GM10847 (cell line): ENCODE measurements around the gene RBFOX2.

Experiments used
- POLR2A ChIP-seq: IDR thresholded peaks from 2 replicates; pipeline ENCODE4 v1.6.1; 2011; ENCODE audit not compliant: insufficient read length; ENCODE audit errors: extremely low read depth

Gene RBFOX2

DNA sequence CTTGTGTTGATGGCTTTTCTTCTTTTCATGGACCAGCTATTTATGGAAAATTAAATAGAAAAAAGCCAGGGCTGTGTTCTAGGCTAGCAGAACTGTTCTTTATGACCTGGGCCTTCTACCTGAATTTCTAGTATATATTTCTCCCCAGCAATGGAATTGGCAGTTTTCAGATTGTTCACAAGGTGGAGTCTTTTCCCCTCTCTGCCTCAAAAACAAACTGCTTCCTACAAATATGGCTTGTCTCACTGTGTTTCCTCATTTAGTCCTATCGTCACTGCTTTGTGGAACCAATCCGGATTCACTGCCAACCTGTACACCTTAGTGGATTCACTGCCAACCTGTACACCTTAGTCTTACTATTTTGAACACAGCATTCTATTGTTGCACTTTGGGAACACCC is 316.0 kb downstream of the RBFOX2 start:
- TF ChIP-seq POLR2A = no peak

DNA sequence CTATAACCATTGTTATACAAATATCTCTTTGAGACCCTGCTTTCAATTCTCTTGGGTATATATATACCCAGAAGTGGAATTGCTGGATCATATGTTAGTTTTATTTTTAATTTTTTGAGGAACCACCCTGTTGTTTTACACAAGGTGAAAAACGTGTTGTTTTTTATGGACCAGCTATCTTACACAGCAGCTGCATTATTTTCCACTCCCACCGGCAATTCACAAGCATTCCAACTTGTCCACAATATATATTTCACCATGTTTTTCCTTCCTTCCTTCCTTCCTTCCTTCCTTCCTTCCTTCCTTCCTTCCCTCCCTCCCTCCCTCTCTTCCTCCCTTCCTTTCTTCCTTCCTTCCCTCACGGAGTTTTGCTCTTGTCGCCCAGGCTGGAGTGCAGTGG is 317.3 kb downstream of the RBFOX2 start:
- TF ChIP-seq POLR2A = no peak

DNA sequence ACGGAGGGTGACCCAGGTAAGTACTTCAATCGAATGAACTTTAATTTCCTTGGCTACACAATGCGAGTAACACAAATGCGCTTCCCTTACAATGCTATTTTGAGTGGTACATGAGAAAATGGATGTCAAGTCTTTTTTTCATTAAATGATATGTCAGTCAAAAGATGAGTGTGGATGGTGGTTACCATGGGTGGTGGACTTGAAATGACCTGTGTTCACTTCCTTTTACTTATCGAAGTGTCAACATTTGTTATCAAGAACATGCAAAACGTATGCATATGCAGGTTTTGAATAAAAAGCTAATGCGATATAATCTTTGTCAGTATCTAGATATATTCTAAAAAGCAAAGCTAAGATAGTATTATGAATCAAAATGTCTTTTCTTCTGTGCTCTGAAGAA is 319.7 kb downstream of the RBFOX2 start:
- no peak for TF ChIP-seq POLR2A

DNA sequence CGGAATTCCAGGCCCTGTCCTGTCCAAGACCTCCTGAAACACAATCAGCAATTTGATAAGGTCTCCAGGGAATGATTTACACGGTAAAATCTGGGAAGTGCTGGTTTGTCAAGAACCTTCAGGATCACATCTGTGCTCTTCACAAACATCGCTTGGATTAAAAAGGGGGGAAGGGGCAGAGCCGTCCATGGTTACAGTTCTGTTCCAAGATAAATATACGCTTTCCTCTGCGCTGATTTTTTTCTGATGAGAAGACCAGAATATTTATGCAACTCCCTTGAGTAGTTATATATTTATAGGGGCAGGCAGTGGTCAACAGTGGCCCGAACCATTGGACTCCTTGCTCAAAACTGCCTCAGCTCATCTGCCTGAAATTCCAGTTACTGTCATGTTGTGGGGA is 320.2 kb downstream of the RBFOX2 start:
- no peak for TF ChIP-seq POLR2A

DNA sequence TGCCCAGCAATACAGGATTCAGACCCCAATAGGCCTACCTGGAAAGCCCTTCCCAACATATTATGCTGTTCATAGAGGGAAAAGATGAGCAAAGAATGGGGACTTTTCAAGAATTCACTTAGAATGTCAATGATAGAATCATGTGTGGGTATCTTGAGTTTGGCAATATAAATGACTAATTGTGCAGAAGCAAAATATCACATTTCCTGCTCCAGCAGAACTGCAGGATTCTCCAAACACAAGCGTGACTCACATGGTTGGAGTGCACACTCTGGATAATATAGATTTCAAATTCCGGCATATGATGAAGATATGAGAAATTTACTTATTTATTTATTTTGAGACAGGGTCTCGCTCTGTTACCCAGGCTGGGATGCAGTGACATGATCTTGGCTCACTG is 323.5 kb downstream of the RBFOX2 start:
- TF ChIP-seq POLR2A = no peak

DNA sequence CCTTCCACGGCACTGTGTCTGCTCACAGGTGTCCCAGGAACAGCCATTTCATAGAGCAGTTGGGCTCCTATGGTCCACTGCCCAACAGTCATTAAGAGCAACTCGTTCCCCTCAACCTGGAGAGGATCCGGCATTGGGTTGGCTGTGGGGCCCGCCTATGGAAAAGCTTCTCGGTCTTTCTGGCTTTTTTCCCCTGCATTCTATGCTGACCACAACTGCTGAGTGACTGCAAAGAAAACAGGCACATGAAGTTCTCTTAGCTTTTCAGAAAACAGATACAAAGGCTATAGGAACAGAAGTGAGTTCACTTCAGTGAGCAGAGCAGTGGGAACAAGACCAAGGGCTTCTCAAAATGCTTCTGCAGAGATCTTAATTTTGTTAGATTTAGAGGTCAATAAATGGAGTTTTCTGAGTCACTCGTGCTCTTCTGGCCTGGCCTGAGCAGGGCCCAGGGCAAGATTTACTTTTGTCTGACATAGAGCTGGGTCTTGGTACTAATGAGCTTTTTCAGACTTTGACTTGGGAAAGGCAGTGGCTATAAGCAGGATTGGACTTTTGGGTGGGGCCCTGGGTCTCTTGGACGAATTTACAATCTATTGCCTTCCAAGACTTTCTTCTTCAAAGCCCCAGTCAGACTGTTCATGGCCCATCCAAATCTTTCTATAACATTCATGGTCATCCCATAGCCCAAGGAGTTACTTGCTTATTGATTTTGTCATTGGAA is 324.6 kb downstream of the RBFOX2 start:
- no peak for TF ChIP-seq POLR2A

DNA sequence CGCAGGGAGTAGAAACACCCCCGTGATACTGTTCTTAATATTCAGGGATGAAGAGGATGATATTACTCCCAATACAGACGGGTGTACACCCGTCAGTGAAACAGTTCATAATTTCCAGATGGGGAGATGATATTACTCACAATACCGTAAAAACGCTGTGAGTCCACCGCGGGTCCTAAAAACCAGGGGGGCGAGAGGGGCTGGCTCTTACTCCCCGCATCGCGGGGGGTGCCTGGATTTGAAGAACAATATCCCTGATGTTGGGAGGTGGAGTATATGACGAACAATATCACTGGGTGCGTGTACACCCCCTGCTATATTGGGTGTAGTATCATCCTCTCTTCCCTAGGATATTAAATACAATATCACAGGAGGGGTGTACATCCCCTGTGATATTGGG is 331.5 kb downstream of the RBFOX2 start:
- TF ChIP-seq POLR2A = no peak

DNA sequence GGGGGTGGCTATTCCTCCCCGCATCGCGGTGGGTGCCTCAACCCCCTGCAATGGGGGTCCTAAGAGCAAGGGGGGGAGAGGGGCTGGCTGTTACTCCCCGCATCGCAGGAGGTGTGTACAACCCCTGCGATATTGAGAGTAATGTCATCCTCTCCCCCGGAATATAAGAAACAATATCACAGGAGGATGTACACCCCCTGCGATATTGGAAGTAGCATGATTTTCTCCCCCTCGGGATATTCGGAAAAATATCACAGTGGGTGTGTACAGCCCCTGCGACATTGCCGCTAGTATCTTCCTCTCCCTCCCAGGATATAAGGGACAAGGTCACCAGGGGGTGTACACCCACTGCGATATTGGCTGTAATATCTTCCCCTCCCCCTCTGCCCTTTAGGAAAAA is 333.4 kb downstream of the RBFOX2 start:
- no peak for TF ChIP-seq POLR2A

DNA sequence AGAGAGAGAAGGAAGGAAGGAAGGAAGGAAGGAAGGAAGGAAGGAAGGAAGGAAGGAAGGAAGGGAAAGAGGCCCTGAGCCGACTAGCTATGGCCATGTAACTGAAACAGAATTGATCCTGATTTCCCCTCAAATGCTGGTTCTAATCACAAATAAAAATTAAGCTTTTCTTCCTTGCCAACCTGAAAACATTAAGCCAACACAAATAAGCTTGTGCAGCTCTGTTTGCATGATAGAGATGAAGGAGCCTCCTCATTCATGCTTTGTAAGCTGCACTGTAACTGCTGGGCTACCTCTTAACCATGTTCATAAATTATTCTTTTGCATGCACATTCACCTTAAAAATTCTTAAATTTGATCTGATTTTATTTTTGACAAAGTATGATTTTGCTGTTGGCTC is 338.6 kb downstream of the RBFOX2 start:
- TF ChIP-seq POLR2A = no peak

DNA sequence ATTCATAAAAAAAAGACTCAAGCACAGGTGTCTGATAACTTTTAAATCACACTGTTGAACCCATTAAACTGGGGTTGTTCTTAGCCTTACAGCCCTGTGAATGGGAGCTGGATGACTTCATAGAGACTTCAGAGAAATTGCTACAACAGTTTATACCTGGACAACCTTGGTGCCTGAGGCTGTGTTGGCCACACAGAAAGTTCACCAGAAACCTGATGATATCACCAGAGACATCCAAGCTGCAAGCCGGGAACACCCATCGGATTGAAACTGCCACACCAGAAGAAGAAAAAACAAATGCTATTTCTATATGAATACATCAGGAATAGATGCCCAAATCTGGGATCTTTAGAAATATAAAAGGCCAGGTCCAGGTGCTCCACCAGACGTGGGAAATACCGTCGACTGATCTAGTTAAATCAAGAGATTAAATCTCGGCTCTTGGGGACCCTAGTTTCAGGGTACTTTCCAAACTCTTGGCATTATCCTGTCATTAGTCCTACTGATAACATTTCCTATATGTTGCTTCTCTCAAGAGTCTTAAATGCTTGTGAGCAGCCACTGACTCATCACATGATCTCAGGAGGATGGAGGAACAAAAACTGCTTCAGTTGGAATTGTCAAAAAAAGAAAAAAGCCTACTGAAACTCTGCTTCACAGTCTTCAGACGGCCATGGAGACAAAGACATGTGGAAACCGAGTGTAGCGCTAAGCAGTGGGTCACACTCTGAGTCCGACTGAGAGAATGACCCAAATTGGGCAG is 339.5 kb downstream of the RBFOX2 start:
- TF ChIP-seq POLR2A = no peak
